CD4-positive, alpha-beta T cell treated with Interleukin-17A for 4 hours (primary cell): ENCODE data around the gene PNRC2.

Source experiments
- DNase-seq: peaks from one replicate; pipeline ENCODE4 v3.0.0-alpha.2; 2020; ENCODE audit warnings: mixed read lengths

The PNRC2 gene, protein sequence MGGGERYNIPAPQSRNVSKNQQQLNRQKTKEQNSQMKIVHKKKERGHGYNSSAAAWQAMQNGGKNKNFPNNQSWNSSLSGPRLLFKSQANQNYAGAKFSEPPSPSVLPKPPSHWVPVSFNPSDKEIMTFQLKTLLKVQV

DNA sequence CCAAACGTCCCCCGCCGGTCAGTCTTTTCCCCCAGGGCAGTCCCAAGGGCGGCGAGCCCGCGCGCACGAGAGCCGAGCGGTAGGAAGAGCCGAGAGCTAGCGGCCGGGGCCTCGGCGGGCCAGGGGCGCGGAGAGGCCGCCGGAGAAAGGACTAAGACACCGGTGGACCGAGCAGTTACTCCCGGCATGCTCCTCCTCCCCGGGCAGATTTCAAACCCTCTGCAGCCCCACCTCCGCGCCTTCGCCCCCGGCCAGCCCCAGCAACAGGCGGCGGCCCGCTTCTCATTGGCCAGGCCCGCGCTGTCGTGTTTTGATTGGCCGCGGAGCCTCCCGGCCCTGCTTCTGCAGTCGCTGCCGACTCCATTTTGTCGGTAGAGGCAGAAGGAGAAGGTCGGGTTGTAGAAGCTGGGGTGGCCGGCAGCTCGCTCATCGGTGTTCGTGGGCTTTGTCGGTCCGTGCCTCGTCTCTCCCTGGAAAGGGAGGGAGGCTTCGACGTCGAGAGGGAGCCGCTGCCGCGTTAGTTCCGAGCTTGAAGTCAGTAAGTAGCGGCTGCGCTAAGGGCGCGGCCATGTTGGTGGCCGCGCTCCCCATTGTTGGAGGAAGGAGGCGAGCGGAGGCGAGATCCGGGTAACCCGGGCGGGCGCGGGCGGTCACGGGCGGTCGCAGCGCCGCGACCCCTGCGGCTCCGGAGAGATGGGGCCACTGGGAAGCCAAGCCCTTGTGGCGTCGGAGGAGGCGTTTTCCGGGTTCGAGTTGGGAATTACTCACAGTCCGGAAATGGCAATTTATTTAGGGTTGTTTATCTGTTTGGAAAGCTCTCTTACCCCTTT lies at the start of gene PNRC2:
Gene PNRC2 (plus strand): TSS at position 368 of the 830 bp plus-strand sequence. CDS start 1,630 bp downstream, outside the sequence.
- peak; percentile 95 for DNase-seq

DNA sequence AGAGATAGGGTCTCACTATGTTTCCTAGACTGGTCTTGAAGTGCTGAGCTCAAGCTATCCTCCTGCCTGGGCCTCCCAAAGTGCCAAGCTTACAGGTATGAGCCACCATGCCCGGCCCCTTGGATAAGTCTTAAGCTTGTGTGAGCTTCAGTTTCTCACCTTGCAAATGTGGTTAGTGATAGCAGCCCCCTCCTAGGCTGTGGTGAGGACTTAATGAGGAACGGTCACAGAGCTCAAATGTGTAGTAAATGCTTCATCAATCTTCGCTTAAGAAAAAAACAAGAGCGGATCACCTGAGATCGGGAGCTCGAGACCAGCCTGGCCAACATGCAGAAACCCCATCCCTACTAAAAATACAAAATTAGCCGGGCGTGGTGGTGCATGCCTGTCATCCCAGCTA lies 49.5 kb upstream of the PNRC2 start:
- no peak for DNase-seq

DNA sequence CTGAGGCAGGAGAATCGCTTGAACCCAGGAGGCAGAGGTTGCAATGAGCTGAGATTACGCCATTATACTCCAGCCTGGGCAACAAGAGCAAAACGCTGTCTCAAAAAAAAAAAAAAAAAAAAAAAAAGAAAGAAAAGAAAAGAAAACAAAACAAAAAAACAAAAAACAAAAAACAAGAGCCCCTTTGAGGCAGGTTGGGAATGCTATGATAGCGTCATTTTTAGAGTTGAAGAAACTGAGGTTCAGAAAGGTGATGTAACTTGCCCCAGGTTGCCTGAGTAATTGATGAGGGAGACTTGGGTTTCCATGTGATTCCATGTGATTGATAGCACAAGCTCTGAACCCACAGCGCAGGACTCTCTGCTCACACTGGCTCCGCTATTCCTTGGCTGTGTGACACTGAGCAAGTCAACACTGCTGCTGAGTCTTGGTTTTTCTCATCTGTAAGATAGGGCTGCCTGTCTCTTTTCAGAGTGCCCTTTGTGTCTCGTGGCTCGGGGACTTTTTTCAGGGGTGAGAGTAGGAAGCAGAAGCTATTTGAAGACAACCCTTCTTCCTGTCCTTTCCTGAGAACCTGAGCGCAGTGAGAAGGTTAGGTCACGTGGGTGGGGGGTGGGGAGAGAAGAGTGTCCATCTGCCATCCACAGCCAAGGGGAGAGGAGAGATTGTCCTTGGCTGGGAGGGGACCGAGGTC lies 48.9 kb upstream of the PNRC2 start:
- DNase-seq, result no peak

DNA sequence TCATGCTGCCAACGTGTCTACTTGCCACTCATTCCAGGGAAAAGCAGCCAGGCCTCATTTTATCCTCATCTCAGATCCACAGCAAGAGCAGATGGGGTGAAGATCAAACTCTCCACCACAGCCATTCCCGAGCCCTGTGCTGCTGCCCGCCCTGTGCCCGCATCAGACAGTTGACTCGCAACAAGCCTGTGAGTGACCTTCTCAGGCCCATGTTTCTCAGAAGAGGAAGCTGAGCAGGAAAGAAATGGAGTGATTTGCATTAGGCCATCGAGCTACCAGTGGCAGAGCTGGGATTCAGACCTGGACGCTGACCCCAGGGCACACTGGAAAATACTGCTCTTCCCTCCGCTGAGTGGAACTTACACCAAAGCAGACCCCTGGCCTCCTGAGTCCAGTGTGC lies 47.7 kb upstream of the PNRC2 start:
- no peak for DNase-seq

DNA sequence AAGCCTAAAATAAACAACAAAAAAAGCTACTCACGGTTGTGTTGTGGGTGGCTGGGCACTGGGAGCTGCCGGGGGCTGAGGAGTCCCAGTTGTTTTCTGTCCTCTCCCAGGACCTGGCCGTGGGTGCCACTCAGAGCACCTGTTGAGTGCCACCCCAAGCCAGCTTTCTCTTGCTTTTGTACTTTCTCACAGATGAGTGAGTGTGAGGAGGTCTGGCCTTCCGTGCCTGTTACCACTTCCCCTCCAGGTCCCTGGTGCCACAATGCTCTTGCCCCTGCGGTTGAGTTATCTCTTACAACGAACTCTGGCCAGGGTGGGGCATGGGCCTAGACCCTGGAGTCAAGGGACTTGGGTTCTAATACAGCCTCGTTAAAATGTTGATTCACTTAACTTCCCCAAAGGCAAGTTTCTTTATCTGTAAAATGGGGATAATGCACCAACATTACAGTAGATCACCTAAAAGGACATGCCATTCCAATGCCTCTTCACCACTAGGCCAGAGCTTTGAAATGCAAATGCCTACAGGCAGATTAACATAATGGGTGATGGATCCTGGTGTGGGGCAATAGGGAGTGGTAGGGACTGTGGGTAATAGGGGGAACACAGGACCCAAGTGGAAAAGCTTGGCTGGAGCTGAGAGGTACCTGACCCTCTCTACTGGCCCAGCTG lies 46.3 kb upstream of the PNRC2 start, which contains the start of gene CNR2:
Gene CNR2 (minus strand): TSS at position 151 of the 669 bp plus-strand sequence. CDS start 37,745 bp downstream, outside the sequence.
- peak; percentile 24 for DNase-seq

DNA sequence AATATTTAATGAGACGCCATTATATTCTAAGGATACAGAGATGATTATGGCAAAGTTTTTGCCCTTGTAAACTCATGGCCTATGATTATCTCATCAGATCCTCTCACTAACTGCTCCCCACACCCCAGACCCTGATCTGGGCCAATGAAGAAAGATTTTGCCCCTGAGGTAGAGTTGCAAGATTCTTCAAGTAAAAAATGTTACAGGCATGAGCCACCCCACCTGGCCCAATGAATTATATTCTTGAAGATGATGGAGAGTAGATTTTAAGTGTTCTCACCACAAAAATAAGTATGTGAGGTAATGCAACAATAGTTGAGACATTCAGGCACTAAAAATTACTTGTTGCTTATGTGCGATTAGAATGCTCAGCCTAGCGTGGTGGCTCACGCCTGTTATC lies 44.7 kb upstream of the PNRC2 start:
- no peak for DNase-seq

DNA sequence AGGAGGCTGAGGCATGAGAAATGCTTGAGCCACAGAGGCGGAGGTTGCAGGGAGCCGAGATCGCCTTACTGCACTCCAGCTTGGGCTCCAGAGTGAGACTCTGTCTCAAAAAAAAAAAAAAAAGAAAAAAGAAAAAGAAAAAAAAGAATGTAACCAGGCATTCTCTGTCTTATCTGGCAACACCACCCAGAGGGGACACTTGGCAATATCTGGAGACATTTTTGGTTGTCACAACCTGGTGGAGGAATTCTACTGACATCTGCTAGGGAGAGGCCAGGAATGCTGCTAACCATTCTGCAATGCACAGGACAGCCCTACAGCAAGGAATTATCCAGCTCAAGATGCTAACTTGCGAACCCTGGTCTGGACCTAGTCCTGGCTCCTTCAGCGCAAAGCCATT lies 44.2 kb upstream of the PNRC2 start:
- no peak for DNase-seq

DNA sequence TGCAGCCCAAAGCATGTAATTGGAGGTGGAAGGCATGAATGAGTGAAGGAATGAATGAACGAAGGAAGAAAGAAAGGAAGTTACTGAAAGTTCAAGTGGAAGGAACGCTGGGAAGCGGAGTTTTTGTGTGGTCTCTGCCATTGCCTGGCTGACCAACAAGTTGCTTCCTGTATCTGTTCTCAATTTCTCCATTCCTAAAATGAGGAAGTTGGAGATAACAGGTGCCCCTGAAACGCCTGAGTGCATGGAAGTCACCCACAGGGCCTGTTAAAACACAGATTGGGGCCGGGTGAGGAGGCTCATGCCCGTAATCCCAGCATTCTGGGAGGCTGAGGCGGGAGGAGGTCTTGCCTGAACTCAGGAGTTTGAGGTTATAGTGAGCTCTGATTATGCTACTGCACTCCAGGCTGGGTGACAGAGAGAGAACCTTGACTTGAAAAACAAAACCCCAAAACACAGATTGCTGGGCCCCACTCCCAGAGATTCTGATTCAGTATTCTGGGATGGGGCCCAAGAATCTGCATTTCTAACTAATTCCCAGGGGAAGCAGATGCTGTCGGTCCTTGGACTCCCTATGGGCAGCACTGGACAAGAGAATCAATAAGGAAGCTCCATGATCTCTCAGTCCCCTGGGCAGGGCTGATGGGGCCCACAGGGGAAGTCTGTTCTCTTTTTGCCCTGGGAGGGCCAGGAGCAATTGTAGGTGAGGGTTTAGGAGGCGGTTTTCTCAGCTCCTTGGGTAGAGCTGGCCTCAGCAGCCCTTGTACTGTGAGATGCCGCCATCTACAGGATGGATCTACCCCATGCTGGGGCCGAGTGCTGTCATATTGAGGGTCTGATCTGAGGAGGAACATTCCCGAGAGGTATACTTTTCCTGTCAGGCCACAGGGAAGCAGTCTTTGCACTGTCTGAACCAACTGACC lies 43.2 kb upstream of the PNRC2 start:
- DNase-seq, result peak; percentile 58

DNA sequence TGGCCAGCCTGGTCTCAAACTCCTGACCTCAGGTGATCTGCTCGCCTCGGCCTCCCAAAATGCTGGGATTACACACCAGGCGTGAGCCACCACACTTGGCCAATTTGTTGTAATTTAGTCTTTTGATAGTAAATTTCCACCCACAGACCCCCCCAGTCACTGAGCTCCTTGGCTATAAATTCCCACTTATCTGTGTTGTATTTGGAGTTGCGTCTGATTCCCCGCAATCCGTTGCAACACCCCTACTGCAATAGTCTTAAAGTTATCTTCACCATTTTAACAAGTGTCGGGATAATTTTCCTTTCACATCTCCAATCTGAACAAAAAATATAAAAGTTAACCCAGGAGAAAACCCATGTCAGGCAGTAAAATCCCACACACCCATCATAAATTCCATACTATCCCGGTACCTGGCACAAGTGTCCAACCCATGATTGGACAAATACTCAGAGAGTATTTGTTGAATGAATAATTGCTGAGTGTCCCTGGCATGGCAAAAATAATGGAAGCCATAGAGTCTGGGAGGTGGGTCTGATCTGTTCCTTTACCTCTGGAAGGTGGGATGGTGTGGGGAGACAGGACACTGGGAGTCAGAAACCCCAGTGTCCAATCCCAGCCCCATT lies 37.2 kb upstream of the PNRC2 start:
- DNase-seq, result no peak

DNA sequence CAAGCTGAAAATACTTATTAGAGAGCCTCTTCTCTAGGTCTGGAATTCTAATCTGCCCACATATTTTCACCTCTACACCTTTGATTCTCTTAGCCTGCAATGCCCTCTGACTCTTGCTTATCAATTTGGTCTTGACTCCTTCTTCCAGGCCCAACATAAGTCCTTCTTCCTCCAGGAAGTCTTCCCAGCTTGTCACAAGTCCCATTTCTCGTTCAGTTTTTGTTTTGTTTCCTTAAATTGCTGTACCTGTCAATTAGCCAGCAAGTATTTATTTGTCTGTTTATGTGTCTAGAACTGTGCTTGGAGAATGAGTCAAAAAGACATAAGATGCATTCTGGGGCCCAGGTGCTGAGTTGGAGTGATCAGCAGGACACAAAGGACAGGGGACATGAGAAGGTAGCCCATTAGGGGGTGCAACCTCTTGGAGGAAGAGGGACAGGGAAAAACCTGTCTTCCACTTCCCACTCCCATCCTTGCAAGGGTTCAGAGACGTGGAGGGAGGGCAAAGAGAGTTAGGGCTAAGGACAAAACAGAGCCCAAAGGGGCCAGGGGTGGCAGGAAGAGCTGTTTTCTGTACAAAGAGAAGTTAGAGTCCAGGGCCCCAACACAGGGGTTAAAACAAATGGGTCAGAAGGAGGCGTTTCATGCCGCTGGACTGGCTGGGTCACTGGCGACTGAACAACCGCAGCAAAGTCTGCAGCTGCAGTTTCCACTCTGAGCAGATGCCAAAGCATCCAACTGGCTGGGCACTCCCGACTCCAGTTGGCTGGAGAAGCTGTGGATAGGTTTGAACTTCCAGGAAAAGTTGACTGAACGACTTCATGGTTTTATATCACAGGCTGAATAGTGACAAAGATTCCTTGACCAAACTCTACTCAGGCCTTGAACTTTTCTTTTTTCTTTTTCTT lies 35.8 kb upstream of the PNRC2 start:
- no peak for DNase-seq

DNA sequence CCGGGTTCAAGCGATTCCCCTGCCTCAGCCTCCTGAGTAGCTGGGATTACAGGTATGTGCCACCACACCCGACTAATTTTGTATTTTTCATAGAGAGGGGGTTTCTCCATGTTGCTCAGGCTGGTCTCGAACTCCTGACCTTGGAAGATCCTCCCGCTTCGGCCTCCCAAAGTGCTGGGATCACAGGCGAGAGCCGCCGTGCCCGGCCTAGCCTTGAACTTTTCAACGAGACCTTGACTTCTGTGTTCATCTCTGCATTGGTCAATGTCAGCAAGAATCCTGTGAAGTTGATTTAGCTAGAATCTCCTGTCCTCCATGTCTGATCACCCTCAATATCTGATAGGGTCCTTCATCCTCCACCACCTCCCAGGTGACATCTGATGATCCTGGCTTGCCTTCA lies 35.0 kb upstream of the PNRC2 start:
- DNase-seq, result no peak

DNA sequence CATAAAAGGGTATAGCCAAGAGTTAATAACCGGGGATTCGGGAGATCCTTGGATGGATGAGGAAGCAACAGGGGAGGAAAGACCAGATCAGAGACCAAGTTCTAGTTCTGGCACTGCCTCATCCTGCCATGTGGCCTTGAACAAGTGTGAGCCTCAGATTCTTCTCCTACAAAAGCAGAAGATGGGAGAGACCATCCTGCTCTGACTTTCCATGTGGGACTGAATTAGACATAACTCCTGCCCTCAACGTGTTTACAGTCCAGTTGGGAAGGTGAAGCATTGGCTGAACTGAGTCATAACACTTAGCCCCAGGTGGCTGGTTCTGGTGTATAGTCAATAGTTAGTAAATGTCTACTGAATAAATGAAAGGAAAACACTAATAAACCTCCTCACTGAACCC lies 34.3 kb upstream of the PNRC2 start:
- DNase-seq, result no peak

DNA sequence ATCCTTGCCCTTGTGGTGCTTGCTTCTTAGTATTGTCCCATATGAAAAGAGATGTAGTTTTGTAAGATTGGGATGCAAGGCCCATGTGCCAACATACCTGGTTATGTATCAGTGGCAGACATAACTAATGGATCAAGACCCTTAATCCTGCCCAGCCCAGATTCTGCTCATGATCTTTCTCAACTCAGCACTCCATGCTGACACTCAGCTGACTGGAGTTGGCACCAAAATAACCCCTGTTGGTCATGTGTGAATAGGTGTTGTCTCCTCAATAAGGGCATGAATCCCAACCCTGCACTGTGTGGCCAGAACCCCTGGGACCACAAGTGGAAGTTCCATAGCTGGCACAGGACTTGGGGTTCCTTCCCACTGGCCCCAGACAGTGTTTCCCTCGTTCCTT lies 32.5 kb upstream of the PNRC2 start:
- no peak for DNase-seq

DNA sequence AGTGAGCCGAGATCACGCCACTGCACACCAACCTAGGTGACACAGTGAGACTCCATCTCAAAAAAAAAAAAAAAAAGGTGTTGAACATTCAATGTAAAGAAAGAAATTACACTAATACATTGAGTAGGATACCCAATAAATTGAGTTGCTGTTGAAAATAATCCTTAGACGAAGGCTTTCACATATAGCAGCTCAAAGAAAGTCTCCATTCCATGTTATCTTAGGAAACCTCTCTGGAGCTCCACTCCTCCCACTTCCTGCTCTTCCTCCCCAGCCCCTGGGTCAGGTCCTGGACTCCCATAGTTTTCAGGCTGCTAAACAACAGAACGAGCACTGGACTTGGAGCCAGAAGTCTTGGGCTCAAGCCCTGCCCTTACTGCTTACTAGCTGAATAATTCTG lies 30.8 kb upstream of the PNRC2 start:
- no peak for DNase-seq

DNA sequence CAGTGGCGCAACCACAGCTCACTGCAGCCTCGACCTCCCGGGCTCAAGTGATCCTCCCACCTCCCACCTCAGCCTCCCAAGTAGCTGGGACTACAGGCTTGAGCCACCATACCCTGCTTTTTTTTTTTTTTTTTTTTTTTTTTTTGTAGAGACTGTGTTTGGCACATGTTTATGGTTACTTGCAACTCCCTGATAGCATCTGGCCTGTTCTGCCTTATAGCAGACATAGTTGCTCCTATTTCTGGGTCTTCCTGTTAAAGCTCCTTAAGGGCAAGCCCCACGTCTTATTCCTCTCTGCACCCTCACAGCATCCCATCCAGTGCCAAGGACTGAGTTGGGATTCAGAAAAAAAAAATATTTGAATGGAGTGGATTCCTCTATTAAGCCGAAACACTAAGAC lies 29.4 kb upstream of the PNRC2 start:
- no peak for DNase-seq

DNA sequence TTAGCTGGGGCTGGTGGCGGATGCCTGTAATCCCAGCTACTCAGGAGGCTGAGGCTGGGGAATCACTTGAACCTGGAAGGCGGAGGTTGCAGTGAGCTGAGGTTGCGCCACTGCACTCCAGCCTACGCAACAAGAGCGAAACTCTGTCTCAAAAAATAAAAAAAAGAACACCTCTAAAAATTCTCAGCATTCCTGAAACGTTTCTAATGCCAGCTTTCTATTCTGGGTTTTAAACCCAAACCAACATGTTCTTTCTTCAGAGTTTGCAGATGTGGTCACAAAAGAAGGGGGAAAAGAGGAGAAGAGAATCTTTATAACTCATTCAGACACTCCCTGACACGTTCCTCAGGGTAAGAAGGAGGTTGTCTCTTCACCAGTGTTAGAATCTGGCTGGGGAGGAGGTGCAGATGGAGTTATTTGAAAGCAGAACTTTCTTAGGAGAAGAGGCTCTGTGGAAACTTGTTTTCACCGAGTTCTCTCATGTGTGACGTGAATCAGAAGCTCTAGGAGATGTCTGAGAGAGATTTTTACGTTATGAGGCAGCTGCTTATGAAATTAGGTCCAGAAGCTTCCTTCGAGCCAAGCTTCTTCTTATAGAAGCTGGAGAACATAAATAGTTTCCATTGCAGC lies 28.7 kb upstream of the PNRC2 start:
- DNase-seq, result no peak

DNA sequence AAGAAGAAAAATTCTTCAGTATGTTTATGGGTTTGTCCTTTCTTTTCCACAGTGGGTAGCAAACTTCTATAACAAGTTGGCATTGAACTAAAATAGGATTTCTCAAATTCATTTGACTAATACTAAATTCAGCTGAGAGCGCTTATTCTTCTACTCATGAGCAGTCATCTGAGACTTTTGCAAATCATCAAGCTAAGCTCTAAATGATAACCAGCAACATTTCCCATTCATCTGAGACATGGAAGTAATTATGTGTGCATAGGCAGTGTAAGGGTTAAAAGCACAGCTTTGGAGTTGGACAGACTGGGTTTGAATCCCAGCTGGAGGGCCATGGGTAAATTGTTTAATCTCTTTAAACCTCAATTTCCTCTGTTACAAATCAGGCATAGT lies 28.1 kb upstream of the PNRC2 start:
- no peak for DNase-seq

DNA sequence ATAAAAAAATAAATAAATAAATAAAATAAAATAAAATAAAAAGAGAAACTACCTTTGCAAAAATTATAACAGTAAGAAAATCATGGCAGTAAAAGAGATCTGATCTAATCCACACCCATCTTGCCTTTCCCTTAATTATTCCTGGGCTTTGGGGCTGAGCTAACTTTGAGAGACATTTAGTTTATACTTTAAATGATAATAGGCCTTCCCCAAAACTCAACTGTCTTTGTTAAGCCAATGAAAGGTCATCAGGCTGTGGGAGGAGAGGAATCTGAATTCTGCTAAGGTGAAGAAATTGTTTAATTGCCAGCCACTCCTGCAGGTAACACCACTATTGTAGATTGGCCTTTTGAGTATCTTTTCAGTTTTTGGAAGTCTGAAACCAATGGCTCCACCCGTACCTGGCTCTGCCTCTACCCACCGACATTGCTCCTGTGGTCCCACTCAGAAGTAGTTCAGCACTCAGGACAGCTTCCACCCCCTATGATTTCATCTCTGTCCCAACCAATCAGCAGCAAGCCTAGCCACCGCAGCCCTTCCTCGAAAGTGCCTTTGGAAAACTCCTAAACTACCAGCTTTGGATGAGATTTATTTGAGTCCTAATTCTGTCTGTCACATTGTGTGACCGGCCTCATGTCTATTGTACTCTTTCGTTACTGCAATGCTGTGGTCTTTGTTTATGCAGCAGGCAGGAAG lies 23.0 kb upstream of the PNRC2 start:
- DNase-seq, result no peak

DNA sequence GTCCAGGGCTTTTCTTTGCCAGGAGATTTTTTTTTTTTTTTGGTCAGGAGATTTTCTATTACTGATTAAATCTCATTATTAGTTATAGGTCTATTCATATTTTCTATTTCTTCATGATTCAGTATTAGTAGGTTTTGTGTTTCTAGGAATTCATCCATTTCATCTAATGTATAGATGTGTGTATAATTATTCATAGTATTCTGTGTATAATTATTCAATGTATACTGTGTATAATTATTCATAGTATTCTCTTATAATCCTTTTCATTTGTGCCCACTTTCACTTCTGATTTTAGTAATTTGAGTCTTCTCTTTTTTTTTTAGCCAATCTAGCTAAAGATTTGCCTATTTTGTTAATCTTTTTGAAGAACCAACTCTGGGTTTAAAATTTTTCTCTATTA lies 12.3 kb upstream of the PNRC2 start:
- no peak for DNase-seq

DNA sequence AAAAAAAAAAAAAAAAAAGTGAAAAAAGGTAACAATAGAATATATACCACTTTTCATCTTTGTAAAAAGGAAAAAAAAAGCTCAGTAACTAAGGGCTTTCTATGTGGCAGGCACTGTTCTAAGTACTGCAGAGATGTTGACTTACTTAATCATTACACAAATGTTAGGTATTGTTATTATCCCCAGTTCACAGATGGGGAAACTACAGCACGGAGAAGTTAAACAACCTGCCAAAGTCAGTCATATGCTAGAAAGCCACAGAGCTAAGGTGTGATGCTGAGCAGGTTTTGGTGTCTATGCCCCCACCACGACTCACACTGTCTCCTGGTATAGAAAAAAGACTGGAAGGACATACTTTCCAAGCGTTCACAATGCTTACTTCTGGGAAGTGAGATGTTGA lies 6.6 kb upstream of the PNRC2 start:
- no peak for DNase-seq
